NT2/D1 (cell line): ENCODE data around the gene RSPH3.

Experiments
- YY1 ChIP-seq: IDR thresholded peaks from 2 replicates; pipeline ENCODE4 v1.6.1; 2011; ENCODE audit not compliant: insufficient read length, insufficient read depth
- ZNF274 ChIP-seq: IDR thresholded peaks from 2 replicates; pipeline ENCODE4 v1.6.1; 2011; ENCODE audit warnings: mild to moderate bottlenecking, low read depth, low read length

GRCh38 chr6:158996856-158997255 lies 3.1 kb downstream of the RSPH3 start:
- TF ChIP-seq ZNF274 (no peak), YY1 (no peak)
